AG04450 (cell line): ENCODE data around the gene LARGE2. TPM values are rescaled to one million over a fixed set of nuclear protein-coding genes. Genes with fewer than 3 reads are reported as not detected.
A peak's percentile ranks its signal among the peaks of the same experiment; 100 is the strongest.

Experiments
- CTCF ChIA-PET: fragments of 300-600, 350-600 bp; formaldehyde crosslinking; extraction: SDS; loops from one replicate; lab custom pipeline; 2022; ENCODE audit warnings: antibody characterized with exemption, inconsistent platforms; lab: Charles Lee
- POLR2A ChIA-PET: fragments of 350-600 bp; formaldehyde crosslinking; extraction: SDS; loops from one replicate; lab custom pipeline; 2021; ENCODE audit warnings: antibody characterized with exemption, inconsistent platforms; lab: Yijun Ruan, JAX
- DNase-seq: peaks from one replicate; pipeline ENCODE4 v3.0.0-alpha.2; 2011; ENCODE audit warnings: low read depth, low spot score
- H3K27ac ChIP-seq: one replicate; pipeline ENCODE4 v1.5.1; 2012; ENCODE audit warnings: low read depth, low read length, control low read depth
- H3K27me3 ChIP-seq: one replicate; pipeline ENCODE4 v1.6.0; 2012; ENCODE audit warnings: low read length; ENCODE audit not compliant: control insufficient read depth, insufficient read depth
- H3K4me3 ChIP-seq: 2 replicates; pipeline ENCODE4 v1.5.1; 2011; ENCODE audit warnings: mild to moderate bottlenecking, low read depth, low read length, control low read depth
- H3K9me3 ChIP-seq: 2 replicates; pipeline ENCODE4 v1.5.1; 2012; ENCODE audit warnings: low read length; ENCODE audit not compliant: control insufficient read depth, insufficient read depth
- polyA plus RNA-seq: library from polyadenylated mRNA; depleted of rRNA; stranded (reverse); fragments of >200 nt; gene quantifications from 2 replicates; pipeline ENCODE4 v1.2.3, GENCODE V29; 2011
- TF ChIP-seq, protein P1 (sequence below): IDR thresholded peaks from 2 replicates; pipeline ENCODE4 v1.5.1; 2011; ENCODE audit warnings: low read depth, low read length, control low read depth, inconsistent platforms

Gene LARGE2
- polyA plus RNA-seq, 1 experiment, result not detected

DNA sequence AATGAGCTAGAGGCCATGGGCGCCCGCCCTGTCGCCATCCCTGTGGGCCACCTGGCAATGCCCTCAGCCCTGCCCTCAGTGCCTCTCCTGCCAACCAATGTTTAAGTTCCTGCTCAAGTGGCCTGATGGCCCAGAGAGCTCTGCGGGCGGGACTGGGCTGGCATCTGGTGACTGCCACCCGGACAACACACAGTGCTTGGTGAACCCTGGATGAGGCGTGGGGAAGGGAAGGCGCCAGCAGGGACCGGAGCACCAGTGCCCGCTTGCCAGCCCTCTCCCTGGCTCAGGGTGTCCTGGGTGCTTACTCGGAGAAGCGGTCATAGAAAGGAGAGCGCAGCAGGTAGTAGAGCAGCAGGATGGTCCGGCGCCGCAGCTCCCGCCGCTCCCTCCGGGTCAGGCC lies 8.9 kb upstream of the LARGE2 start:
- H3K27ac ChIP-seq, result no peak overlapping the region
- ChIA-PET CTCF (no interaction called here), POLR2A (interaction anchor here (0.6 to 0.7 kb wide), 2 partner anchors 67 to 203 kb away, joined by 4 read pairs; no protein-coding TSS in a partner anchor)
- DNase-seq, result no peak
- H3K27me3 ChIP-seq, result no peaks in the 10 kb centered on the region
- TF ChIP-seq, protein P1, sequence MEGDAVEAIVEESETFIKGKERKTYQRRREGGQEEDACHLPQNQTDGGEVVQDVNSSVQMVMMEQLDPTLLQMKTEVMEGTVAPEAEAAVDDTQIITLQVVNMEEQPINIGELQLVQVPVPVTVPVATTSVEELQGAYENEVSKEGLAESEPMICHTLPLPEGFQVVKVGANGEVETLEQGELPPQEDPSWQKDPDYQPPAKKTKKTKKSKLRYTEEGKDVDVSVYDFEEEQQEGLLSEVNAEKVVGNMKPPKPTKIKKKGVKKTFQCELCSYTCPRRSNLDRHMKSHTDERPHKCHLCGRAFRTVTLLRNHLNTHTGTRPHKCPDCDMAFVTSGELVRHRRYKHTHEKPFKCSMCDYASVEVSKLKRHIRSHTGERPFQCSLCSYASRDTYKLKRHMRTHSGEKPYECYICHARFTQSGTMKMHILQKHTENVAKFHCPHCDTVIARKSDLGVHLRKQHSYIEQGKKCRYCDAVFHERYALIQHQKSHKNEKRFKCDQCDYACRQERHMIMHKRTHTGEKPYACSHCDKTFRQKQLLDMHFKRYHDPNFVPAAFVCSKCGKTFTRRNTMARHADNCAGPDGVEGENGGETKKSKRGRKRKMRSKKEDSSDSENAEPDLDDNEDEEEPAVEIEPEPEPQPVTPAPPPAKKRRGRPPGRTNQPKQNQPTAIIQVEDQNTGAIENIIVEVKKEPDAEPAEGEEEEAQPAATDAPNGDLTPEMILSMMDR, result no peak
- H3K9me3 ChIP-seq, result peaks cover 5% of the 10 kb centered on the region; the same call in 1 of the 2 replicates
- H3K4me3 ChIP-seq, result no peak overlapping the region

DNA sequence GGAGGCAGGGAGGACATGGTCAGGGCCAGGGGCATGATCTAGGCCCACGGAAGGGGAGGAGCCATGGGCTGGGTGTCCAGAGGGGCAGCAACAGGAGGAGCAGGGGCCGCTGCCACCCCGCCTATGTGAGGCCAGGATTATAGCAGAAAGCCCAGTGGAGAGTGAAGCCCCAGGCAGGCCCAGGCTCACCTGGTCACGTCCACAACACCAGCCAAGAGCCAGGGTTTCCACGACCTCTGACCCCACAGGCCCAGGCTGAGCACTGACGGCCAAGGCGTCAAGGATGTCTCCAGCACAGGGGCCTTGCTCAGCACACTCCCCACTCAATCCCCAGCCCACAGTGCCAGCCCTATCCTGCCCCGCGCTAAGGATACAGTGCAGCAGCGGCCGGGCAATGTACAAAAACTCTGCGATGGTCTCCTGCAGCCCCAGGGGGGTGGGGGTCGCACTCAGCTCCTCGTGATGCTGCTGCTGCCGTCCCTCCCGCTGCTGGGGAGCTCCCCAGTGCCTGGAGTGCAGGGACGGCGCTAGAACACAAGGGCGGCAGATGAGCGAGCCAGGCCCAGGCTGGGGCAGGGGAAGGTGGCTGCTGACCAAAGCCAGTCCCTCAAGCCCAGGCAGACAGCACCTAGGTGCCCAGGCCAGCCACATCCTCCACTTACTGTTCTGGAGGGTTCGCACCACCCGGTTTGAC lies 8.4 kb upstream of the LARGE2 start:
- H3K4me3 ChIP-seq, result no peak overlapping the region
- no peak for DNase-seq
- no peaks in the 10 kb centered on the region for H3K27me3 ChIP-seq
- TF ChIP-seq, protein P1, result no peak
- ChIA-PET CTCF (interaction anchor here (0.5 kb wide), 1 partner anchor 387 kb away, joined by 3 read pairs; no protein-coding TSS in a partner anchor), POLR2A (no interaction called here)
- no peak overlapping the region for H3K27ac ChIP-seq
- H3K9me3 ChIP-seq, result peaks cover 5% of the 10 kb centered on the region; the same call in 1 of the 2 replicates

DNA sequence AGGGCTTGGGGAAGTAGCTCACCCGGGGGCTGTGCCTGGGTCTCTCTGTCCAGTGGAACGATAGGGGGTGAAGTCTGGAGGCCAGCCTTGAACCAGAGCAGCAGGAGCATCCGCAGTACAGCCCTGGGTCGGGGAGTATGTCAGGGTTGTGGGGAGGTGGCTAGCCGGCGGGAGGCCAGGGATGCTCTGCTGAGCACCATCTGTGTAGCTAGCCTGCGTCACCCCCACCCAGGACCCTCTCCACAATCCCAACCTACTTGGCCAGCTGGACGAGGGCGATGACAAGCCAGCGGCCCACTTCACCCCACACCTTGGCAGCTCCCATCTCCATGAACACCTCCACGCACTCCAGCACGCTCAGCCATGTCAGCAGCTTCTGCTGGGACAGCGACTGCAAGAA lies 7.0 kb upstream of the LARGE2 start:
- CTCF ChIA-PET, result interaction anchor here (1.1 to 3.1 kb wide), 3 partner anchors 43 to 73 kb away, joined by 4 to 8 read pairs (median 5); no protein-coding TSS in a partner anchor
- TF ChIP-seq, protein P1, result no peak

DNA sequence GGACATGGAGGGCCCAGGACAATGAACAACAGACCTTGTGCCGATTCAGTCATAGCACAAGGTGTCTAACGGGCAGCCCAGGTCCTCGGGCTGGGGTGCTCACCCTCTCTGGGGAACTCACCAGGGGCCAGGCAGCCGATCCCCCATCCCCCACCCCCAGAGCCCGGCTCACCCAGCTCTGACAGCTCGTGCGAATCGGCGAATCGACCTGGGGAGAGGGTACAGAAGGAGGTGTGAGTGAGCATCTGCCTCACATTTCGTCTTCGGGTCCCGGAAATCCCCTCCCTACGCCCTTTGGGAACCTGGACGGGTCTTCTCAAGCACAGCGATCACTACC lies 5.2 kb upstream of the LARGE2 start:
- Histone ChIP-seq H3K27me3 (peaks cover 15% of the 10 kb centered on the region), H3K27ac (peak overlapping the region; percentile 89), H3K4me3 (peak overlapping the region; percentile 96), H3K9me3 (peaks cover 5% of the 10 kb centered on the region; the same call in 1 of the 2 replicates)
- TF ChIP-seq, protein P1, result no peak
- ChIA-PET POLR2A (interaction anchor here (1.0 to 1.6 kb wide), 3 partner anchors 8 to 112 kb away, joined by 3 to 6 read pairs (median 4); partner anchors contain the start of gene SLC35C1), CTCF (interaction anchor here (3.1 kb wide), 1 partner anchor 74 kb away, joined by 8 read pairs; no protein-coding TSS in a partner anchor)
- no peak for DNase-seq

More for the DNA sequence above, 7.0 kb upstream of the LARGE2 start:
- Histone ChIP-seq H3K27ac (no peak overlapping the region), H3K9me3 (peaks cover 5% of the 10 kb centered on the region; the same call in 1 of the 2 replicates), H3K4me3 (no peak overlapping the region), H3K27me3 (peaks cover 2% of the 10 kb centered on the region)
- no peak for DNase-seq
- POLR2A ChIA-PET, result no interaction called here
